HG02642 (cell line): ENCODE data around the gene HLA-DOA.
A peak's percentile ranks its signal among the peaks of the same experiment; 100 is the strongest.

Source experiments
- ATAC-seq: cut with Tn5 transposase; IDR thresholded peaks from one replicate; pipeline ENCODE4 v1.9.1; 2021; ENCODE audit warnings: mild to moderate bottlenecking; ENCODE audit not compliant: unreplicated experiment, poor library complexity

Gene HLA-DOA

DNA sequence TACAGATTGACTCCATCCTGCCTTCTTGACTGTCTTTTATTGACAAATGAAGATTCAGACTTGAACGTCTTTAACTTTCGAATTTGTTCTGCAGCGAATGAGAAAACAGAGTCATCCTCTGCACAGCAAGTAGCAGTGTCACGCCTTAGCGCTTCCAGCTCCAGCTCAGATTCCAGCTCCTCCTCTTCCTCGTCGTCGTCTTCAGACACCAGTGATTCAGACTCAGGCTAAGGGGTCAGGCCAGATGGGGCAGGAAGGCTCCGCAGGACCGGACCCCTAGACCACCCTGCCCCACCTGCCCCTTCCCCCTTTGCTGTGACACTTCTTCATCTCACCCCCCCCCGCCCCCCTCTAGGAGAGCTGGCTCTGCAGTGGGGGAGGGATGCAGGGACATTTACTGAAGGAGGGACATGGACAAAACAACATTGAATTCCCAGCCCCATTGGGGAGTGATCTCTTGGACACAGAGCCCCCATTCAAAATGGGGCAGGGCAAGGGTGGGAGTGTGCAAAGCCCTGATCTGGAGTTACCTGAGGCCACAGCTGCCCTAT, 28.8 kb downstream of the HLA-DOA start:
- ATAC-seq: no peak

DNA sequence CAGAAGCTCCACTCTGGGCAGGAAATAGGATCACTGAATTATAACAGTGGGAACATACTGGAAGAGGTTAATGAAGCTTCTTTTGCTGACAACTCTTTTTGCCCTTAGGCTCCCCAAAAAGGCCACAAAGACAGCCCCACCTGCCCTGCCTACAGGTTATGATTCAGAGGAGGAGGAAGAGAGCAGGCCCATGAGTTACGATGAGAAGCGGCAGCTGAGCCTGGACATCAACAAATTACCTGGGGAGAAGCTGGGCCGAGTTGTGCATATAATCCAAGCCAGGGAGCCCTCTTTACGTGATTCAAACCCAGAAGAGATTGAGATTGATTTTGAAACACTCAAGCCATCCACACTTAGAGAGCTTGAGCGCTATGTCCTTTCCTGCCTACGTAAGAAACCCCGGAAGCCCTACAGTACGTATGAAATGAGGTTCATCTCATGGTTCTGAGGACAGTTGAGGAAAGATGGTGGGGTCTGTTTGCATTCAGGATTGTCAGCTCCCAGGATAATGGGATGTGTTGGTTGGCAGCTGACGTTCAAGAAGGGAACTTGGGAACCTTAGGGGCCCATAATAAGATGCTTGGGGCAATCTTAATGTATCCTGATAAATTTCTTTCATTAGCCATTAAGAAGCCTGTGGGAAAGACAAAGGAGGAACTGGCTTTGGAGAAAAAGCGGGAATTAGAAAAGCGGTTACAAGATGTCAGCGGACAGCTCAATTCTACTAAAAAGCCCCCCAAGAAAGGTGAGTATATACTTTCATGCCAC, 29.5 kb downstream of the HLA-DOA start:
- no peak for ATAC-seq

DNA sequence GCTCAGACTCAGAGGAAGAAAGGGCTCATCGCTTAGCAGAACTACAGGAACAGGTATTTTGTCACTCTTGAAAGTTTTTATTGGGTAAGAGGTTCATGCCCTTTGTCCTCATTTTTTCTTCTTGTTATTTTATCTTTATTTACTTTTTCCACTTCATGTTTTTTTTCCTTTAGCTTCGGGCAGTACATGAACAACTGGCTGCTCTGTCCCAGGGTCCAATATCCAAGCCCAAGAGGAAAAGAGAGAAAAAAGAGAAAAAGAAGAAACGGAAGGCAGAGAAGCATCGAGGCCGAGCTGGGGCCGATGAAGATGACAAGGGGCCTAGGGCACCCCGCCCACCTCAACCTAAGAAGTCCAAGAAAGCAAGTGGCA, 31.5 kb downstream of the HLA-DOA start:
- no peak for ATAC-seq

DNA sequence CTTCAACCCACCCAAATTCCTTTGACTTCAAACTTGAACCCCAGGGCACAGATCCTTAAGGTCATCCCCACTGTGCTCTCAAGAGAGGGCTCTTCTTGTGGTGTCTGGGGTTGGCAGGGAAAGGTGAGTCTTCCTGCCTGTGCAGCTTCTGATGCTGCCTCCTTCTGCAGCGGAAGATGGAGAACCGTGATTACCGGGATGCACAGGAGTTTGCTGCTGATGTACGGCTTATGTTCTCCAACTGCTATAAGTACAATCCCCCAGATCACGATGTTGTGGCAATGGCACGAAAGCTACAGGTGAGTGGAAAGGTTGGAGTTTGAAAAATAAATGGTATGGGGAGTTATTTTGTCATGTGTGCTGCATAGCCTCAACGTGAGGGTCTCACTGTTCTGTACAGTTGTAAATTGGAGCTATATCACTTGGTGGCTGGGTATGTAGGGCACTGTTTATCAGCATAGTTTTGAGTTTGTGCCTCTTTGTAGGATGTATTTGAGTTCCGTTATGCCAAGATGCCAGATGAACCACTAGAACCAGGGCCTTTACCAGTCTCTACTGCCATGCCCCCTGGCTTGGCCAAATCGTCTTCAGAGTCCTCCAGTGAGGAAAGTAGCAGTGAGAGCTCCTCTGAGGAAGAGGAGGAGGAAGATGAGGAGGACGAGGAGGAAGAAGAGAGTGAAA, 32.0 kb downstream of the HLA-DOA start:
- no peak for ATAC-seq

DNA sequence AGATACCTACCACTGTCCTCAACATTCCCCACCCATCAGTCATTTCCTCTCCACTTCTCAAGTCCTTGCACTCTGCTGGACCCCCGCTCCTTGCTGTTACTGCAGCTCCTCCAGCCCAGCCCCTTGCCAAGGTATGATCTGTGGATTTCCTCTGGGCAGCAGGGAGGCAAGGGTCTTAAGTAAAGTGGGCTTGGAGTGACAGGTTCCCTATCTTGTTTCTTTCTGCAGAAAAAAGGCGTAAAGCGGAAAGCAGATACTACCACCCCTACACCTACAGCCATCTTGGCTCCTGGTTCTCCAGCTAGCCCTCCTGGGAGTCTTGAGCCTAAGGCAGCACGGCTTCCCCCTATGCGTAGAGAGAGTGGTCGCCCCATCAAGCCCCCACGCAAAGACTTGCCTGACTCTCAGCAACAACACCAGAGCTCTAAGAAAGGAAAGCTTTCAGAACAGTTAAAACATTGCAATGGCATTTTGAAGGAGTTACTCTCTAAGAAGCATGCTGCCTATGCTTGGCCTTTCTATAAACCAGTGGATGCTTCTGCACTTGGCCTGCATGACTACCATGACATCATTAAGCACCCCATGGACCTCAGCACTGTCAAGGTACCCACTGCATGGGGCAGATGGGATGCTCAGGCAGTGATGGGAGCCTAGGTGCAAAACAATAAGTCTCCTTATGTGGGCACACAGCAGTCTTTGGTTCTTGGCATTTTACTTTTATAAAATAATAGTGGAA, 32.9 kb downstream of the HLA-DOA start:
- no peak for ATAC-seq

DNA sequence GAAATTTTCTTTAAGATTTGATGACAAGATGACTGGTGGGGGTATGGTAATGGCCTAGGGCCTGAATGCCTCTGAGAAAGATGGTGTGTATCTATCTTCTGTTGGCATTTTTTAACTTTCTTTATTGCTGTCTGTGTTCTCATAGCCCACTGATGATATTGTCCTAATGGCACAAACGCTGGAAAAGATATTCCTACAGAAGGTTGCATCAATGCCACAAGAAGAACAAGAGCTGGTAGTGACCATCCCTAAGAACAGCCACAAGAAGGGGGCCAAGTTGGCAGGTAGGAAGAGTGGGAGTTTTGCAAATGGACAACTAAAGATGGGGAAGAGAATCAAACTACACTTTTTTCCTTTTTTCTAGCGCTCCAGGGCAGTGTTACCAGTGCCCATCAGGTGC, 33.5 kb downstream of the HLA-DOA start:
- no peak for ATAC-seq

DNA sequence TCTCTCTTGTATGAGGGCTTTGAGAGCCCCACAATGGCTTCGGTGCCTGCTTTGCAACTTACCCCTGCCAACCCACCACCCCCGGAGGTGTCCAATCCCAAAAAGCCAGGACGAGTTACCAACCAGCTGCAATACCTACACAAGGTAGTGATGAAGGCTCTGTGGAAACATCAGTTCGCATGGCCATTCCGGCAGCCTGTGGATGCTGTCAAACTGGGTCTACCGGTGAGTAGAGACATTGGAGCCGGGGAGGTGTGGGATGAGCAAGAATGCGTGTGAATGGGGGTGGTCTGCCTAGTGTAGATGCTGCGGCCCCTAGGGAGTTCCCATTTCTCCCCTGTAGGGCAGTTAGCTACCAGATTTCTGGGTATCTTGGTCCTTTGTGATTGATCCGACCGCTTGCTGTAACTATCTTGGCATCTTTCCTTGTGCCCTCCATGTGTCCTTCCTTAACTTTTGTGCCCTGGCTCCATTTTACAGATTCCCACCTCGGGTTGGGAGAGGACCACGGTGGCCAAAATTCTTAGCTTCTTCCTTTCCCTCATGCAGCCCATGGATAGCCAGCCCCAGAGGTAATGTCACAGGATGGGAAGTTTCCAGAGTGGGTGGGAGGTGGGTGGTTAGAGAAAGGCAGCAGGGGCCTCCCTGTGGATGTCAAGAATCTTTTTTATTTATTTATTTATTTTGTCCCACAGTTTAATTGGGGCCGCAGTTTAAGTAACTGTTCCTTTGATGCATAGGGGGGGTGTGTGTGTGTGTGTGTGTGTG, 34.7 kb downstream of the HLA-DOA start:
- no peak for ATAC-seq

DNA sequence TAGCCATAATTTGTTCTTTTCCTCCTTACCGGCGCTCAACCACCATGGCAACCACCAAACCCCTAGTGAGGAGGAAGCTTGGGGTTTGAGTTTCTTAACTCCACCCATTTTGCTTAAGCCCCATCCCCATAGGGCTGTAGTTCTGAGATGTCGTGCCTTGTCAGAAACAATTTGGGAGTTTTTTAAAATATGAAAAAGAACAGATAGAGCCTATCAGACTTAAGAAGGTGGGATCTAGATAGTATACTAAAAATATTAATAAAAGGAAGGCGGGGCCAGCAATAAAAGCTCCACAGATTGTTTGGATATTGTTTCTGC, 35.4 kb downstream of the HLA-DOA start:
- no peak for ATAC-seq

DNA sequence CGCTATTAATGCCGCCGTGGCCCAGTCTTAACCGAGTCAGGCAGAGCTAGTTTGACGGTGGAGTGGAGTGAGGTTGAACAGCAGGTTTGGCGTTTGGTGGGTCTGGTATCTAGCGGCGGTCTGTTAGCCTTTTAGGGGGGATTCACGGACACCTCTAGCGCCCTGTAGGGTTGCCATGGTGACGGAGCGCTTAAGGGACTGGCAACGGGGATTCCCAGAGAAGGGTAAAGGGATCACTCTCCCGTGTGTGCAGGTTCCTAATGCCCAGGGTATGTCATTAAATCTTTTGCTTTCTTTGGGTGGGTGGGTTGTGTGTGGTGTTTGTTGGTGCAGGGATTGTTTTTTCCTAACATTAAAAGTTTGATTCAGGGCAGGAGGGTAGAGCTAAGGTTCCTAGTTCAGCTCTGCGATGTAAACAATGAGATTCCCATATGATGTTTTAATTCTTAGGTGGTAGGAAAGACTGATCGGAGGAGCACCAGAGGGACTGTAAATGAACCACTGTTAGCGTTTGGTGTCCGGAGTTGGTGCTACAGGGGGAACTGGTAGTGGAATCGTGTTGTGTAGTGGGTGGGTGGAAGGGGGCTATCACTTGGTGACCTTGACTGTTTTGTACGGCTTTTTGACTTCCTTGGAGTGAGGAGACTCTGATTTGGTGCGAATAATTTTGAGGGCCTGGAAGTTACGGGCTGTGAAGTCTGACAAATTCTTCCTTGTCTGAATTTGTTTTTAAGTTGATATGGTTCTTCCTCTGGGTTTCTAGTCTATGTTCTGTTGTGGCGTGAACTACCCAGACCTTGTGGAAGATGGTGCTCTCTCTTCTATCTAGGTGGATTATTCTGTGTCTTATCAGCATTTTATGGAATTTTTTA, 36.0 kb downstream of the HLA-DOA start:
- no peak for ATAC-seq

DNA sequence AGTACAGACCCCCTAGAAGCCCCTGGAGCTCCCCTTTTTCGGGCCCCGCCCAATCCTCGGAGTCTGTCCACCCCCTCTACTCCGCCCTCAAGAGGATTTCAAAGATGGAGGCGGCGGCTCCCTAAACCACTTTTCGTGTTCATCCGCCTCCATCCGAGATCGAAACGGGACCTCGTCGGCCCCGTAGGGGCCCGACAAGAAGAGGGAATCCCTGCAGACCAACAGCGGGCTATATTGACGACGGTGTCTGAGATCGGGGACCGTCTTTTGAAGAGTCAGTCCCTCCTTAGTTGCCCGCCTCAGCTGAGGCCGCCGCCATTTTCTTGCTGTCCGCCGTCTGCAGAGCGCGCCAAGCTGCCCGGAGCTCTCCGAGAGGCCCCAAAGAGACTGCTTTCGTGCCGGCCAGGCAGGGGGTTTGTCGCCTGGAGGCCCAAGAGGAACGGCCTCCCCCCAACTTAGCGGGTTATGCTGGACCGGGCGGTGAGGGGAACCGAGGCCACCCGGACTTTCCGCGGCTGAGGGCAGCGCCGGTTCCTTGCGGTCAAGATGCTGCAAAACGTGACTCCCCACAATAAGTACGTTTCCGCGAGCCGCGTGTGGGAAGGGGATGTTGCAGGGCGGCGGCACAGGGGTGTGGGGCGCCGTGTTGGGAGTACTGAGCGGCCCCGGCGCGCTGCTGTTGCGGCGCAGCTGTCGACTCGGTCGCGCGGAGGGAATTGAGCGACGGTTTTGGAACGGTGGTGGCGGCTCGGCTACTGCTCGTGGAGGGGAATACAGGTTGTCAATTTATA, 36.8 kb downstream of the HLA-DOA start:
- ATAC-seq: peak; percentile 0

DNA sequence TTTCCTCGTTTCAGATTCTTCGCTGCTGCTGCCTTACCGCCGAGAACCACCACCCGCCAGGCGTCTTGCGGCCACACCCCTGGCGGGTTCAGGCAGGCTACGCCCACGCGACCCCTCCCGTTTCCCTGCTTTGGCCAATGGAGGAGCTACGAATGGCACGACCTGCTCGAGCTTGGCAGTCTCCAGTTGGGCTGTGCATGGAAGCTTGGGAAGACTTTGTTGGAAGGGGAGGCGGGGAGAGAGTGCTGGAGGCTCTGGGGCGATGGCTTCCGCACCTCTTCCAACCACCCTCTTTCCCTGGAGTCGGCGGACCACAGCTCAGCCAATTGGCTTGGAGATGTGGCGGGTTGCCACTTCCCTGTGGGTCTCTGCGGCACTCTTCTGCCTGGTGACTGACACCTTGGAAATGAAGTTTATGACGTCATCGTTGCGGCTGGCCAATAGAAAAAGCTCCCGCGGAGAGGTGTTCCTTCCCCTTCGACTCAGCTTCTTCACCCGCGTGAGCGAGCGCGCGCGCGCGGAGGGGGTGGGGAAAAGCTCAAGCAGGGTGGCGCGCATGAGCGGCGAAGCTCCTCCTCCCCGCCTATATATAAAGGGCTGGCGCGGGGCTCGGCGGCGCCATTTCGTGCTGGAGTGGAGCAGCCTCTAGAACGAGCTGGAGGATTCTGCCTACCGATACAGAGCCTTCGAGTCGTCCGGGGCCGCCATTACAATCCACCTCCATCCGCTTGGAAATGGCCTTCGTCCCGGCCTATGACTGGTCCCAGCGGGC, 37.6 kb downstream of the HLA-DOA start:
- ATAC-seq: peak; percentile 51

DNA sequence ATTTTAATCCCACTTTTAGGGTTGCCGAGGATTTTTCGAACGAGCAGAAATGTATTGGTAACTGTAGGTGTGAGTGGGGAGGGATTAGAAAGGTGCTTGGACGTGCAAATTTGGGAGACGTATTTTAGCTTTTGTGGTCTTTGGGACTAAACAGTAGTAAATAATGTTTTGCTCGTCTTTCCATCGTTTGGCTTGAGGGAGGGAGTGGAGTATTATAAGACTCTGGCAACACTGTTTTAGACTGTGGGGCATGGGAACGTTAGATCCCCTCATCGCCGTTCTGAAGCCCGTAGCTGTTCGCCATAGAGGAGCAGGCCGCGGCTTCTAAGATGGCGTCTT, 38.2 kb downstream of the HLA-DOA start:
- no peak for ATAC-seq

DNA sequence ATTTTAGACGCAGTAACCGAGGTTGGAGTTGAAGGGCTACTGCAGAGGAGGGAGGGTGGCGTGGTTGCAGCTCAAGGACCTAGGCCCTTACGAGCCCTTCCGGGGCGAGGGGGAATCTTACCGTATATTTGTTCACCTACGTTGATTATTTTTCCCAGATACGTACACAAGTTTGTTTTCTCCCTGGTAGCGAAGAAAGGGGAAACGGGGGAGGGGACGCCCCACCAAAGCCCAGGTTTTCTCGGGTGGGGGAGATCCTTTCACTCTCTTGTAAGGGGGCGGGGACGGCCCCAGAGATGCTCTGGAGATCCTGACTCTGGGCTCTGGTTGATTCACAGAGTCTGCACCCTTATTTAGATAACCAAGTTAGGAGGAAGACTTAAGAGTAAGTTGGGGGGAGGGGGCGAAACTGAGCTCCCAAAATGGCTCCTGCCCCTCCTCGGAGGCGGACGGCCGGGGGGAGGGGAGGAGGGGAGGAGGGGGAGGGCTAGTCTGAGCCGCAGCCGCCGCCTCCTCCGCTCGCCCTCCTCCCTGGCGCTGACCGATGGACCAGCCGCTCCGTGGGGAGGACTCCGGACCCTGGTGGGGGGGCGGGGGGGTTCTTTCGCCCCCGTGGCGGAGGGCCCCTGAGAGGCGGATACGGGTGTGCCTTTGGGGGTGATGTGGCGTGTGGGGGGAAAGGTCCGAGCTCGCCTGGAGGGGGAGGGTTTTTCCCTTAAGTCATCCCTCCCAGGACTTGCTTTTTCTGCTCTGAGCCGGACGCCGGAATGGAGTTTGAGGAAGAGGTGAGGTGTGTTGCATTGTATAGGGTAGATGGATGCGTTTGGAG, 38.8 kb downstream of the HLA-DOA start:
- ATAC-seq: no peak

DNA sequence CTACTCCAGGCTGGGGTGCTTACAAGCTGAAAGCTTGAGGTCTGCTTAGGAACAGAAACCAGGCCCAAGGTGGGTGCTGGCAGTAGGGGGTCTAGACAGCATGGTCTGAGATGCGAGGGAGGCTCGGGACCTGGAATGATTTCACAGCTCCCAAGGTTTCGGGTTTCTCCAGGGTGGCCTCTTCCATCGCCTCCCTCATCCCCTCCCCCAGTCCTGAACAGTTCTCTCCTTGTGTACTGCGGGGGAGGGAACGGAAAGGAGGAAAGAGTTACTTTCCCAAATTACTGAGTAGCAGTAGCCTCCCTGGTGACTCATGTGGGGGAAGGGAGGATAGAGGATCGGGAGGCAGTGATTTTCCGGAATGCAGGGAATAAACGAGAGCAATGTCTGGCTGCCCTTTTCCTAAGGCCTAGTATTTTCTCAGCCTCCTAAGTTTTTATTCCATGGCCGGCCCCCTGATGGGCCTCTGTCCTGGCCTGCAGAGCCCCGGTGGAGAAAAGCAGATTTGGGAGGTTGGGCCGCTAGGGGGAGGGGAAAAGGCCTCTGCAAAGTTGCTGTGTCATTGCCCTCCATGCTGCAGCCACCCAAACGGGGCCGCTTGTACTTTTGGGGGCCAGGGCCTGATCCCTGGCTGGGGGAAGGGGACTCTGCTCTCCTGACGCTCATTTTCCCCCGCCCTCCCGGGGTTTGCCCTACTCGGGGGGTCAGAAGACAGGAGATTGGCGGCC, 39.5 kb downstream of the HLA-DOA start:
- ATAC-seq: no peak

DNA sequence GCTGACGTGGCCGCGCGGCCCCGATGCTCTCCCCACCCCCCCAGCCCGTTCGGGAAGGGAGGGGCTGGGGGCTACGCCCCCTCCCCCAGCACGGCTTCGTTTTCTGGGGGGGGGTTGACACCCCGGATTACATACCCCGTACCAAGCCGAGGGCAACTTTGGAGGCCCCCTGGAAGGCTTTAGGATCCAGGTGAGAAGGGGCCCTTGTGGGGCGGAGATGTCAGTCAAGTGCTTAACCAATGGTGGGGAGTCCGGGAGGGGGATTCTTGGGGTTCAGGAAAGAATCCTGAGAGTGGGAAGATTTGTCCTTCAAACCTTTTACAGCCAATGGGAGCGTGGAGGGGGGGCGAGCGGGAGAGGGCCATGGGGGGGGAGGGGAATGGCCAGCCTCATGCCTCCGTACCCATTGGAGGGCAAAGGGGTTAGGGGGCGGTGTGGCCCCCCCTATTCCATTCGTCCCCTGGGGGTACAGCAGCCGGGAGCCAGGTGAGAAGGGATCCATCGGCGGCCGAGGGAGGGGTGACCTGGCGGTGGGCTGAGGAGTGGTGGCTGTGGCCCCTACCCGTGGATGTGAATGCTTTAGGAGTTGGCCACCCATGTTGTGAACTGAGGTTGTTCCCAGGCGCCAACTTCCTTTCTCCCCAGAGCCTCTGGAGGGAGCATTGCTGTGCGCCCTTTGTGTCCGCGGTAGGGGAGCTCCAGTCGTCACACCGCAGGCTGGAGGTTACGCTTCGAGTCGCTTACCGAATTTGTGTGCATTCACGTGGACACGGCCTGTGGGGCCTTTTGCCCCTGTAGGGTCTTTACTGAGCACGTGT, 40.3 kb downstream of the HLA-DOA start:
- ATAC-seq: no peak
